Activated gamma-delta T cell (primary cell): ENCODE measurements around the gene SEMA6B.

Experiments used
- DNase-seq: peaks from one replicate; lab custom pipeline; 2025; lab: John Stamatoyannopoulos, UW

SEMA6B gene

GRCh38 chr19:4510435-4511255 lies 48.8 kb downstream of the SEMA6B start:
- no peak for DNase-seq

GRCh38 chr19:4508698-4509097 lies 50.8 kb downstream of the SEMA6B start:
- no peak for DNase-seq

GRCh38 chr19:4507804-4508203 lies 51.7 kb downstream of the SEMA6B start:
- no peak for DNase-seq

GRCh38 chr19:4507150-4507452 lies 52.4 kb downstream of the SEMA6B start:
- DNase-seq, result no peak

GRCh38 chr19:4506449-4507149 lies 52.9 kb downstream of the SEMA6B start:
- DNase-seq, result no peak

GRCh38 chr19:4505570-4506448 lies 53.7 kb downstream of the SEMA6B start:
- no peak for DNase-seq

GRCh38 chr19:4504891-4505569 lies 54.5 kb downstream of the SEMA6B start:
- no peak for DNase-seq

GRCh38 chr19:4504297-4504701 lies 55.2 kb downstream of the SEMA6B start:
- DNase-seq, result no peak

- no peak for DNase-seq
These were observed 55.7 kb downstream of the SEMA6B start for GRCh38 chr19:4503825-4504170.

GRCh38 chr19:4503132-4503824 lies 56.2 kb downstream of the SEMA6B start:
- no peak for DNase-seq

- DNase-seq, result no peak
These were observed 57.0 kb downstream of the SEMA6B start for GRCh38 chr19:4502282-4503131.

- no peak for DNase-seq
These were observed 57.8 kb downstream of the SEMA6B start for GRCh38 chr19:4501691-4502090.

- no peak for DNase-seq
These were observed 58.5 kb downstream of the SEMA6B start for GRCh38 chr19:4500841-4501591.

- no peak for DNase-seq
These were observed 59.6 kb downstream of the SEMA6B start for GRCh38 chr19:4499855-4500254.

GRCh38 chr19:4499318-4499717 lies 60.2 kb downstream of the SEMA6B start:
- DNase-seq, result no peak

- no peak for DNase-seq
These were observed 60.8 kb downstream of the SEMA6B start for GRCh38 chr19:4498694-4499093.

GRCh38 chr19:4497770-4498389 lies 61.6 kb downstream of the SEMA6B start:
- no peak for DNase-seq

GRCh38 chr19:4496304-4496703 lies 63.2 kb downstream of the SEMA6B start:
- no peak for DNase-seq

GRCh38 chr19:4495471-4495870 lies 64.0 kb downstream of the SEMA6B start:
- no peak for DNase-seq
